ENCODE results near the gene DEXI. TPM values are rescaled to one million over a fixed set of nuclear protein-coding genes. Genes with fewer than 3 reads are reported as not detected.

The DEXI gene
- total RNA-seq, 1 experiment from 2014 or later = 28.3 TPM

- H3K4me1 ChIP-seq (ENCODE audit: insufficient read depth, low read length) = no peaks in the 10 kb centered on the region; the same call in 1 of the 2 replicates
- H3K79me2 ChIP-seq (ENCODE audit: insufficient read depth, low read length) = no peaks in the 10 kb centered on the region
- no peak overlapping the region for H3K27ac ChIP-seq (ENCODE audit: insufficient read length, low read depth, low read length)
- no peak overlapping the region for H2BK120ac ChIP-seq (ENCODE audit: low read depth, low read length, poor library complexity, severe bottlenecking)
- H2BK5ac ChIP-seq (ENCODE audit: insufficient read length, low read length) = no peak overlapping the region
- Mint-ChIP-seq H3K27me3 (ENCODE audit: low read depth) (peaks cover 6% of the 10 kb centered on the region), H3K9me3 (peaks cover 0 to 6% of the 10 kb centered on the region in 2 experiments; a peak in 1 of 5 replicates), H3K27ac (no peak overlapping the region), H3K4me1 (peaks cover 12 to 33% of the 10 kb centered on the region in 2 experiments), H3K4me3 (no peak overlapping the region), H3K36me3 (ENCODE audit: insufficient read depth in 1 of 3, low read depth in 3 of 3) (no peaks in the 10 kb centered on the region)
- no peak overlapping the region for H4K91ac ChIP-seq (ENCODE audit: insufficient read length, low read depth, low read length)
- no CpG with 5 or more reads among the region's 10 CpGs for WGBS (ENCODE audit: extremely low coverage, insufficient read length, low lambda C conversion rate)
- H3K14ac ChIP-seq (ENCODE audit: insufficient read depth, low read length) = no peak overlapping the region
- no peak overlapping the region for H2BK15ac ChIP-seq (ENCODE audit: low read depth, low read length)
- H3K56ac ChIP-seq (ENCODE audit: insufficient read length, low read depth, low read length) = no peak overlapping the region
- H3K23ac ChIP-seq (ENCODE audit: insufficient read length, low read depth, low read length) = no peak overlapping the region
- H4K8ac ChIP-seq (replicated peaks; ENCODE audit: insufficient read length, low read depth, low read length) = no peak overlapping the region
- no peak overlapping the region for H2AK5ac ChIP-seq (ENCODE audit: insufficient read length, low read length)
- no peaks in the 10 kb centered on the region for H3K79me1 ChIP-seq (ENCODE audit: insufficient read depth, low read depth, low read length, poor library complexity, severe bottlenecking)
- peaks cover 4% of the 10 kb centered on the region; the same call in 1 of the 2 replicates for H3K27me3 ChIP-seq (ENCODE audit: insufficient read depth, low read length)
- H4K20me1 ChIP-seq (ENCODE audit: control insufficient read depth, insufficient read depth, insufficient read length) = no peaks in the 10 kb centered on the region
- H3K4me2 ChIP-seq (ENCODE audit: insufficient read depth, insufficient read length, low read length) = no peak overlapping the region
- no peak overlapping the region for H4K5ac ChIP-seq (ENCODE audit: insufficient read length, low read depth, low read length)
- no peak overlapping the region for H2BK20ac ChIP-seq (ENCODE audit: low read depth, low read length, poor library complexity, severe bottlenecking)
- DNase-seq = no peak
- no peaks in the 10 kb centered on the region for H3K9me3 ChIP-seq (ENCODE audit: control insufficient read depth, low read depth, low read length)
- no peak overlapping the region for H3T11ph ChIP-seq (ENCODE audit: low read length)
- H3K18ac ChIP-seq (ENCODE audit: insufficient read length, low read depth, low read length) = no peak overlapping the region
- H3K9ac ChIP-seq (ENCODE audit: extremely low read depth, insufficient read length, low read length) = no peak overlapping the region
- H3K4ac ChIP-seq (ENCODE audit: low read depth, low read length) = no peak overlapping the region
- peaks cover 5% of the 10 kb centered on the region for H3K23me2 ChIP-seq (ENCODE audit: insufficient read length, low read depth, low read length, poor library complexity, severe bottlenecking)
- no peak overlapping the region for H2AFZ ChIP-seq (ENCODE audit: low read length)
- no peak for TF ChIP-seq CTCF (conservative IDR thresholded peaks at IDR 0.05)
- no peak overlapping the region for H2BK12ac ChIP-seq (ENCODE audit: insufficient read length, low read depth, low read length)
Measured at GRCh38 chr16:10880594-10881452, 61.4 kb downstream of the DEXI start.

Data from H9 (cell line).